WTC11 (cell line): ENCODE results near the gene ADGRD2.

ENCODE experiments used
- EMX1 ChIP-seq: fragments of 250-450 bp; sonication (Bioruptor Pico); IDR thresholded peaks from 2 replicates; pipeline ENCODE4 v1.8.0; 2021; ENCODE audit warnings: mild to moderate bottlenecking
- NR2C2 ChIP-seq: sonication (generic); formaldehyde crosslinking; IDR thresholded peaks from 2 replicates; pipeline ENCODE4 v1.8.0; 2022; ENCODE audit warnings: mild to moderate bottlenecking, missing genetic modification reagents
- SP1 ChIP-seq: sonication (generic); formaldehyde crosslinking; conservative IDR thresholded peaks from 2 replicates; pipeline ENCODE4 v1.8.1; 2022; ENCODE audit warnings: missing genetic modification reagents
- ZBTB21 ChIP-seq: sonication (generic); formaldehyde crosslinking; IDR thresholded peaks from 2 replicates; pipeline ENCODE4 v1.8.1; 2023; ENCODE audit warnings: mild to moderate bottlenecking, missing genetic modification reagents, borderline replicate concordance
- TF ChIP-seq, protein P1 (sequence below): fragments of 200-600 bp; IDR thresholded peaks from 2 replicates; pipeline ENCODE4 v1.8.0; 2022; ENCODE audit warnings: antibody characterized with exemption

DNA sequence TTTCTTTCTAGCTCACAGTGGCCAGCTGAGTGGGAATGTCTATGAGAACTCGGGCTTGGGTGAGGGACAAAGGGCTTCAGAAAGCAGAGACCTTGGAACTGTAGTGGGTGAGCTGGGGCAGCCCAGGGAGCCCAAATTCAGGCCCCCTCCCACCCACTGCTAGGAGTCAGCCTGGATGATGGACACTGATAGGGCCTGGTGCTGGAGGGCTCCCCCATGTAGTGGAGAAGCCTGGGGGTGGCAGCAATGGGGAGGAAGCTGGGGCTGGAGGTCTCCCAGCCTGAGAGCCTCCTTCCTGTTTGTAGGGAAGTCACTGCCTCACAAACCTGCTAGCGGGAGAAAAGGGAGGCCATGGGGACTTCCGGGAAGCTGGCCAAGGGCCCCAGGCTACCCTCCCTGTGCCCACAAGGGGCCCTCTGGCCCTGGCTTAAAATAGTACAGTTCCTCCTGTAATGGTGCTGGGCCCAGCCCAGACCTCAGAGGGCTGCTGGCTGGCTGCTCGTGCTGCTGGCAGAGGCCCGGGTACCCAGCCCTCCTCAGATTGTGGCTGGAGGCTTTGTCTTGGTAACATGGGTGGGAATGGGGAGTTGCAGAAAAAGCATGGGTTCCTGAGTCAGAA is 63.2 kb downstream of the ADGRD2 start:
- no peak for TF ChIP-seq ZBTB21
- TF ChIP-seq, protein P1, sequence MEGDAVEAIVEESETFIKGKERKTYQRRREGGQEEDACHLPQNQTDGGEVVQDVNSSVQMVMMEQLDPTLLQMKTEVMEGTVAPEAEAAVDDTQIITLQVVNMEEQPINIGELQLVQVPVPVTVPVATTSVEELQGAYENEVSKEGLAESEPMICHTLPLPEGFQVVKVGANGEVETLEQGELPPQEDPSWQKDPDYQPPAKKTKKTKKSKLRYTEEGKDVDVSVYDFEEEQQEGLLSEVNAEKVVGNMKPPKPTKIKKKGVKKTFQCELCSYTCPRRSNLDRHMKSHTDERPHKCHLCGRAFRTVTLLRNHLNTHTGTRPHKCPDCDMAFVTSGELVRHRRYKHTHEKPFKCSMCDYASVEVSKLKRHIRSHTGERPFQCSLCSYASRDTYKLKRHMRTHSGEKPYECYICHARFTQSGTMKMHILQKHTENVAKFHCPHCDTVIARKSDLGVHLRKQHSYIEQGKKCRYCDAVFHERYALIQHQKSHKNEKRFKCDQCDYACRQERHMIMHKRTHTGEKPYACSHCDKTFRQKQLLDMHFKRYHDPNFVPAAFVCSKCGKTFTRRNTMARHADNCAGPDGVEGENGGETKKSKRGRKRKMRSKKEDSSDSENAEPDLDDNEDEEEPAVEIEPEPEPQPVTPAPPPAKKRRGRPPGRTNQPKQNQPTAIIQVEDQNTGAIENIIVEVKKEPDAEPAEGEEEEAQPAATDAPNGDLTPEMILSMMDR, result no peak
- TF ChIP-seq EMX1 (CRISPR knock-in tag), result no peak
- TF ChIP-seq NR2C2 (CRISPR knock-in tag), result no peak
- no peak for TF ChIP-seq SP1 (CRISPR knock-in tag)
